Right lobe of liver (tissue), 6 donors: ENCODE data around the gene C6orf120. TPM values are rescaled to one million over a fixed set of nuclear protein-coding genes. Genes with fewer than 3 reads are reported as not detected.

Experiments used
- ATAC-seq, 4 donors: fragments of 200-7000 bp; cut with Tn5 transposase; one replicate each; pipeline ENCODE4 v1.9.1; 2020; ENCODE audit warnings: mild to moderate bottlenecking in 4 of 4, moderate library complexity in 4 of 4
- DNase-seq, 3 donors: peaks; one replicate each; pipeline ENCODE4 v3.0.0-alpha.2; 2020
- H3K27ac ChIP-seq, 3 donors: fragments of 200-600 bp; one replicate each; pipeline ENCODE4 v1.8.0; 2022
- H3K27me3 ChIP-seq, 2 donors: fragments of 200-600 bp; one replicate each; pipeline ENCODE4 v1.8.0; 2022
- H3K36me3 ChIP-seq, 4 donors: fragments of 200-600 bp; sonication (generic) in 1 of 4; one replicate each; pipeline versions ENCODE4 v1.5.1 to v1.8.0; 2017 to 2022; ENCODE audit warnings: control low read depth in 1 of 4
- H3K4me1 ChIP-seq, 4 donors: fragments of 200-600 bp; sonication (generic) in 1 of 4; one replicate each; pipeline versions ENCODE4 v1.5.1 to v1.8.0; 2017 to 2022; ENCODE audit warnings: control low read depth in 1 of 4
- H3K4me3 ChIP-seq, 3 donors: fragments of 200-600 bp; one replicate each; pipeline ENCODE4 v1.8.0; 2022
- H3K9me3 ChIP-seq, 4 donors: fragments of 200-600 bp; sonication (generic) in 1 of 4; one replicate each; pipeline versions ENCODE4 v1.5.1 to v1.8.0; 2017 to 2022; ENCODE audit warnings: control low read depth in 1 of 4
- CTCF ChIP-seq, 4 donors: fragments of 200-600 bp in 3 of 4; fragments of 450-650 bp in 1 of 4; IDR thresholded peaks; one replicate each; pipeline versions ENCODE4 v1.5.1 to v1.8.0; 2016 to 2022; ENCODE audit warnings: antibody characterized with exemption in 4 of 4, mild to moderate bottlenecking in 2 of 4
- POLR2A ChIP-seq: fragments of 450-650 bp; IDR thresholded peaks from one replicate; pipeline ENCODE4 v1.6.1; 2017; ENCODE audit warnings: antibody characterized with exemption, mild to moderate bottlenecking
- WGBS: methylation state at CpG from one replicate; pipeline ENCODE4 v1.1.6; 2018; ENCODE audit warnings: low coverage, low lambda C conversion rate; ENCODE audit not compliant: insufficient coverage; ENCODE audit errors: missing lambda C conversion rate; 5-methylcytosine and 5-hydroxymethylcytosine counted together
- intact Hi-C, 2 donors: fragments of 100-400 bp; cut with DNase I; formaldehyde crosslinking; loops; one replicate each; pipeline versions ENCODE4 v1.11.2 to v1.14.1; 2022
- total RNA-seq, 6 experiments: library from RNA; depleted of rRNA in 2 of 6; stranded (reverse); fragments of >200 nt in 2 of 6; fragmentation: NEBNext Ultra II Directional in 3 of 6; extraction: Animal tissue kit (Norgen Biotek cat#: 25700) in 3 of 6; gene quantifications; one replicate each; pipeline versions ENCODE4 v1.1.0 to v1.2.4, GENCODE V29; 2016 to 2023
- donor health status: DM: no; HTN: yes; CAD: no.
- donor health status: DM: no; HTN: no; CAD: no.
- donor health status: DM: no; HTN: no; CAD: no.
- donor health status: DM: no; HTN: yes; CAD: no.
- donor health status: DM: no; HTN: yes; CAD: no.

Gene C6orf120
- total RNA-seq, 6 experiments from 2014 or later = 17.2 to 38.2 (median 22.6) TPM

- Histone ChIP-seq H3K27me3 (no peaks in the 10 kb centered on the region), H3K4me3 (no peak overlapping the region), H3K36me3 (peaks cover 0 to 26% (median 12%) of the 10 kb centered on the region in 4 donors), H3K27ac (no peak overlapping the region), H3K4me1 (peaks cover 0 to 17% (median 8%) of the 10 kb centered on the region in 4 donors), H3K9me3 (no peaks in the 10 kb centered on the region)
- intact Hi-C loops = no loop called here
- ATAC-seq = no peak
- DNase-seq = no peak
- TF ChIP-seq POLR2A (no peak), CTCF (IDR thresholded peaks at IDR 0.05) (no peak)
- whole genome bisulfite sequencing = 82% methylated on average over 2 of the region's 2 CpGs
Measured at GRCh38 chr6:169707772-169708171, 5.8 kb downstream of the C6orf120 start.

- Histone ChIP-seq H3K9me3 (no peaks in the 10 kb centered on the region), H3K27me3 (no peaks in the 10 kb centered on the region), H3K4me1 (peaks cover 0 to 4% (median under 1%) of the 10 kb centered on the region in 4 donors), H3K36me3 (peaks cover 0 to 34% (median 12%) of the 10 kb centered on the region in 4 donors), H3K4me3 (no peak overlapping the region), H3K27ac (no peak overlapping the region)
- no peak for TF ChIP-seq CTCF (IDR thresholded peaks at IDR 0.05)
- no peak for TF ChIP-seq POLR2A
- ATAC-seq = no peak
- intact Hi-C loops = no loop called here
- DNase-seq = no peak
Measured at GRCh38 chr6:169709293-169709692, 7.4 kb downstream of the C6orf120 start.

GRCh38 chr6:169710009-169710408 lies 8.1 kb downstream of the C6orf120 start:
- ATAC-seq (no peak), DNase-seq (no peak)
- 57% methylated on average over 3 of the region's 3 CpGs for WGBS
- H3K4me1 ChIP-seq = peaks cover 0 to 6% (median 2%) of the 10 kb centered on the region in 4 donors
- H3K36me3 ChIP-seq = peaks cover 0 to 39% (median 12%) of the 10 kb centered on the region in 4 donors
- no peaks in the 10 kb centered on the region for H3K27me3 ChIP-seq
- intact Hi-C loops = no loop called here
- no peaks in the 10 kb centered on the region for H3K9me3 ChIP-seq
- no peak overlapping the region for H3K27ac ChIP-seq
- no peak overlapping the region for H3K4me3 ChIP-seq
- TF ChIP-seq CTCF (IDR thresholded peaks at IDR 0.05) = no peak
- TF ChIP-seq POLR2A = no peak

- peaks cover 5 to 58% (median 16%) of the 10 kb centered on the region in 4 donors for H3K36me3 ChIP-seq
- WGBS = 100% methylated on average over 1 of the region's 2 CpGs
- intact Hi-C loops = no loop called here
Measured at GRCh38 chr6:169714178-169714577, 12.3 kb downstream of the C6orf120 start.

More at GRCh38 chr6:169714178-169714577, 12.3 kb downstream of the C6orf120 start:
- no peaks in the 10 kb centered on the region for H3K9me3 ChIP-seq
- H3K27ac ChIP-seq = no peak overlapping the region
- no peak for TF ChIP-seq CTCF (IDR thresholded peaks at IDR 0.05)
- TF ChIP-seq POLR2A = no peak
- peak in 2 of 4 donors; percentile 11 to 25 for ATAC-seq
- H3K27me3 ChIP-seq = no peaks in the 10 kb centered on the region
- no peak for DNase-seq
- no peak overlapping the region for H3K4me3 ChIP-seq
- H3K4me1 ChIP-seq = peaks cover 0 to 7% (median 2%) of the 10 kb centered on the region in 4 donors
